IPS DF 6.9 (cell line): Measurements from ENCODE around the gene C10orf53.

Experiments
- DNase-seq: peaks from one replicate; pipeline ENCODE4 v3.0.0-alpha.2; 2013; ENCODE audit warnings: low read depth, low spot score
- H3K27ac ChIP-seq: one replicate; pipeline ENCODE4 v1.5.1; 2013; ENCODE audit warnings: low read length, control low read depth
- H3K27me3 ChIP-seq: 2 replicates; pipeline ENCODE4 v1.6.1; 2013; ENCODE audit warnings: mild to moderate bottlenecking, low read length; ENCODE audit not compliant: control insufficient read depth, insufficient read depth
- H3K36me3 ChIP-seq: 2 replicates; pipeline ENCODE4 v1.6.1; 2013; ENCODE audit warnings: low read length; ENCODE audit not compliant: control insufficient read depth, insufficient read depth
- H3K4me1 ChIP-seq: 2 replicates; pipeline ENCODE4 v1.6.1; 2013; ENCODE audit warnings: low read length; ENCODE audit not compliant: control insufficient read depth, insufficient read depth
- H3K4me3 ChIP-seq: 2 replicates; pipeline ENCODE4 v1.5.1; 2013; ENCODE audit warnings: mild to moderate bottlenecking, low read length
- H3K9me3 ChIP-seq: 2 replicates; pipeline ENCODE4 v1.6.1; 2013; ENCODE audit warnings: low read length, inconsistent platforms; ENCODE audit not compliant: control insufficient read depth, insufficient read depth
- WGBS: extraction: QIAGEN DNeasy Blood & Tissue Kit; methylation state at CpG from one replicate; pipeline ENCODE4 v1.1.7; 2013; ENCODE audit warnings: mixed read lengths, missing lambda C conversion rate; ENCODE audit not compliant: insufficient read length, insufficient coverage; 5-methylcytosine and 5-hydroxymethylcytosine counted together

C10orf53 gene

GRCh38 chr10:49645871-49646870 is 33.3 kb upstream of the C10orf53 start:
- no peak for DNase-seq
- no peak overlapping the region for H3K27ac ChIP-seq
- no peaks in the 10 kb centered on the region for H3K36me3 ChIP-seq
- 0 out of 2 replicates have a peak, but pooled peaks cover 3% of the 10 kb centered on the region for H3K4me1 ChIP-seq
- H3K9me3 ChIP-seq = no peaks in the 10 kb centered on the region
- WGBS = no CpG with 5 or more reads among the region's 22 CpGs
- no peak overlapping the region for H3K4me3 ChIP-seq
- H3K27me3 ChIP-seq = no peaks in the 10 kb centered on the region

DNA sequence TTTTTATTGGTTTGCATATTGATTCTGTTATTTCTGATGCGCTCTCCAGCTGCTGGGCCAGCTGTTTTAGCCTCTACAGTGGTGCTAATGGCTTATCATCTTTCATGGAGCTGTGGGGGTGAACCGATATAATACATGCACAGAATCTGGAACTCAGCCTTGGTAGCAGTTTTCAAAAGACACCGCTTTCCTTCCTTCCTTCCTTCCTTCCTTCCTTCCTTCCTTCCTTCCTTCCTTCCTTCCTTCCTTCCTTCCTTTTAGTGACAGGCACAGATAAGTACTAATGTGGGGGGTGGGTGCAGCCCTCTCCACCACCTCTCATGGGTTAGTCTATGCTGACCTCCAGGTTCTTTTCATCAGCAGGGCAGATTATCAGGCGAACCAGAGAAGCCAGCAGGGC is 31.9 kb upstream of the C10orf53 start:
- Histone ChIP-seq H3K4me1 (0 out of 2 replicates have a peak, but pooled peaks cover 3% of the 10 kb centered on the region), H3K27me3 (no peaks in the 10 kb centered on the region)

DNA sequence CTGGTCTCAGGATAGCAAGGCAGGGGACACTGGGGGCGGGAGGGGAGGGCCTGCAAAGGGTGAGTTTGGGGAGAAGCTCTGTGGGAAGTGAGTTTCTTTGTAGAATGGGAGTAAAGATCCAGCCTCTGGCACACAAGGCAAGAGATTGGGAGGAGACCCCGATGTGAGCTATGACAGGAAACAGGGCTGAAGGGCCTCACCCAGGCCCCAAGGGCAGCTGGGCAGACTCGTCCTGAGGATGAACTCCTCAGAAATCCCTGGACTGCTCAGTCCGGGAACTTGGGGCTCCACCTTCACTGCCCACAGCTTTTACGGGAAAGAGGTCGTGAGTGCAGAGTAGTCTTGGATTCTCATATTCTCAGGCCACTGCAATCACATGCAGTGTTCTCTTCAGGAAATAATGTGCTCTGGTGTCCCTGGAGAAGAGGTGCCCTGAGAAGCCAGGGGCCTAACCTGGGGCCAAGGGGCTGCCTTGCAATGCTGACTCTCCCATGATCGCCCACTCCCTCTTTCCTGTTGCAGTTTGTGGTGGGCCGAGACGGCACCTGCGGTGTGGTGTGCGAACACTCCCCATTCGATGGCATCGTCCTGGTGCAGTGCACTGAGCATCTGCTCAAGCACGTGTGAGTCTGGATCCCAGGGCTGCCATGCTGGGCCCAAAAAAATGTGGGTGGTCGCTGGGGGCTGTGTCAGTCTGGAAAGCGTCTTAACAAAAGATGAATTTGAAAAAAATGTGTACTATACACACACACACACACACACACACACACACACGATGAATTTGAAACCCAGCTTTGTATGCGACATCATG is 31.3 kb upstream of the C10orf53 start:
- WGBS = no CpG with 5 or more reads among the region's 18 CpGs
- no peaks in the 10 kb centered on the region for H3K9me3 ChIP-seq
- no peak overlapping the region for H3K4me3 ChIP-seq
- no peak for DNase-seq
- 0 out of 2 replicates have a peak, but pooled peaks cover 3% of the 10 kb centered on the region for H3K4me1 ChIP-seq
- no peak overlapping the region for H3K27ac ChIP-seq
- no peaks in the 10 kb centered on the region for H3K27me3 ChIP-seq
- no peaks in the 10 kb centered on the region for H3K36me3 ChIP-seq

More for the DNA sequence above, 31.9 kb upstream of the C10orf53 start:
- Histone ChIP-seq H3K4me3 (no peak overlapping the region), H3K9me3 (no peaks in the 10 kb centered on the region), H3K27ac (no peak overlapping the region), H3K36me3 (no peaks in the 10 kb centered on the region)
- no peak for DNase-seq
- no CpG with 5 or more reads among the region's 4 CpGs for WGBS

DNA sequence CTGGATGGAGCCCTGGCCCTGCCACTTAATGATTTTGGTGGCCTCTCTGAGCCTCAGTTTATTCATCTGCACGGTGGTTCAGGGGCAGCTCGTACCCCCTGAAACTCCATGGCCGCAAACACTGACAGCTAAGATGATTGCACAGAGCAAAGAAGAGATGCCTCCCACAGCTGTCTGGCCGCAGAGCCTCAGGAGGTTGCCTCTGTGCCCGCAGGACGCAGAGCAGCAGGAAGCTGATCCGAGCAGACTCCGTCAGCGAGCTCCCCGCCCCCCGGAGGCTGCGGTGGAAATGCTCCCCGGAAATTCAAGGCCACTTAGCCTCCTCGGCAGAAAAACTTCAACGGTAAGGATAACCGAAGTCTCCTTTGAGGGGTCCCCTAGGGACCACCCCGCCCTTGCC is 30.2 kb upstream of the C10orf53 start:
- Histone ChIP-seq H3K4me3 (no peak overlapping the region), H3K27me3 (no peaks in the 10 kb centered on the region), H3K9me3 (no peaks in the 10 kb centered on the region), H3K36me3 (no peaks in the 10 kb centered on the region), H3K4me1 (0 out of 2 replicates have a peak, but pooled peaks cover 3% of the 10 kb centered on the region), H3K27ac (no peak overlapping the region)
- DNase-seq = no peak
- no CpG with 5 or more reads among the region's 17 CpGs for WGBS

GRCh38 chr10:49649936-49650723 is 29.3 kb upstream of the C10orf53 start:
- Histone ChIP-seq H3K27ac (no peak overlapping the region), H3K27me3 (no peaks in the 10 kb centered on the region), H3K4me3 (no peak overlapping the region), H3K9me3 (no peaks in the 10 kb centered on the region), H3K4me1 (0 out of 2 replicates have a peak, but pooled peaks cover 3% of the 10 kb centered on the region), H3K36me3 (no peaks in the 10 kb centered on the region)
- DNase-seq = no peak
- no CpG with 5 or more reads among the region's 8 CpGs for WGBS

DNA sequence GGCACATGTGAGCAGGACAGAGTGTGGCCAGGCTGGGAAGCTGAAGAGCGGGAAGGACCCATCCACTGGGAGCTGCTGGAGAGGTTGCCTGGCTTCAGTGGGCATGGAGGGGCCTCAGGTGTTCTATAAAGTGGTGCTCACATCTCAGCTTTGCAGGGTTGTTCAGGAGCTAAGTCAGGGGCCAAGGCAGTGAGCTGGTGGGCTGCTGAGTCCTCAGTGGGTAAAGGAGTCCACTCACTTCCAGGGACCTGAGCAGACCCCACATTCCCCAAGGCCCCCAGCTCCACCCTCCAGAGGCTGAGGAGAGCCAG is 28.8 kb upstream of the C10orf53 start:
- no peaks in the 10 kb centered on the region for H3K27me3 ChIP-seq
- H3K27ac ChIP-seq = no peak overlapping the region
- WGBS = no CpG with 5 or more reads among the region's 1 CpG
- no peak overlapping the region for H3K4me3 ChIP-seq
- DNase-seq = no peak
- H3K36me3 ChIP-seq = no peaks in the 10 kb centered on the region
- H3K9me3 ChIP-seq = no peaks in the 10 kb centered on the region
- H3K4me1 ChIP-seq = 0 out of 2 replicates have a peak, but pooled peaks cover 3% of the 10 kb centered on the region

GRCh38 chr10:49651039-49651835 is 28.2 kb upstream of the C10orf53 start:
- H3K27ac ChIP-seq = no peak overlapping the region
- H3K36me3 ChIP-seq = no peaks in the 10 kb centered on the region
- H3K27me3 ChIP-seq = no peaks in the 10 kb centered on the region
- no CpG with 5 or more reads among the region's 15 CpGs for WGBS
- H3K9me3 ChIP-seq = no peaks in the 10 kb centered on the region
- H3K4me3 ChIP-seq = no peak overlapping the region
- DNase-seq = no peak
- H3K4me1 ChIP-seq = 0 out of 2 replicates have a peak, but pooled peaks cover 3% of the 10 kb centered on the region

GRCh38 chr10:49651917-49652316 is 27.5 kb upstream of the C10orf53 start:
- H3K9me3 ChIP-seq = no peaks in the 10 kb centered on the region
- no peaks in the 10 kb centered on the region for H3K27me3 ChIP-seq
- no peak overlapping the region for H3K27ac ChIP-seq
- 0 out of 2 replicates have a peak, but pooled peaks cover 1% of the 10 kb centered on the region for H3K4me1 ChIP-seq
- no peak overlapping the region for H3K4me3 ChIP-seq
- no CpG with 5 or more reads among the region's 2 CpGs for WGBS
- DNase-seq = no peak
- H3K36me3 ChIP-seq = no peaks in the 10 kb centered on the region

DNA sequence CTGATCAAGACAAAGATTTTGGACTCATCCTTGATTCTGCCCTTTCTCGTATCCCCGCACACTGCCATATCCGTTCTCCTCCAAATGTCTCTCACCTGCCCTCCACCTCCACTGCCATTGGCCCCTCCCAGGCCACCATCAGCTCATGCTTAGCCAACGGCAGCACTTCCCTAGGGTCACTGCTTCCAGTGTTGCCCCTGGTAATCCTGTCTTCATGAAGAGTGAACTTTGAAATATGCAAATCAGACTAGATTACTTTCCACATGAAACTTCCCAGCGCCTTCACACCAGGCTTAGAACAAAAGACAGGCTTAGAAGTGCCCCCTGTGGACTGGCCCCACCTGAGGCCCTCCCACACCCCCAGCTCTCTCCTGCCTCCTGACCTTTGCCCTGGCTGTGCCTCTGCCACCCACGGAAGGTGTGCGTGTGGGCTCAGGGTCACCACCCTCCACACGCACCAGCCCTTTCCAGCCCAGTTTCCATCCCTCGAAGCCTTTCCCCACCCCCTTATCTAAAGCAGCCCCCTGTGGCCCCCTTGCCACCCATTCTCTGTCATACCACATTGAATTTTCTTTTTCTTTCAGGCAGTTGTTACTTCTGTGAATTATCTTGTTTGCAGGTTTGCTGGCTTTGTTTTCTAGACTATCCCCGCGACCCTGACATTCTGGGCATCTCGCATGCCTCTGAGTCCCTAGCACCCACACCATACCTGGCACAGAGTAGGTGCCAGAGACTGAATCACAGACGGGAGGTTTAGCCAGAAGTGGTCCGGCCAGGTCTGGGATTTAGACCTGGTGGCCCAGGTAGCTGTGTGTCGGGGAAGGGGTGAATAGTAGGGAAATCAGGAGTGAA is 26.8 kb upstream of the C10orf53 start:
- no peaks in the 10 kb centered on the region for H3K27me3 ChIP-seq
- DNase-seq = no peak
- no peak overlapping the region for H3K4me3 ChIP-seq
- H3K36me3 ChIP-seq = no peaks in the 10 kb centered on the region
- whole genome bisulfite sequencing = no CpG with 5 or more reads among the region's 15 CpGs
- H3K9me3 ChIP-seq = no peaks in the 10 kb centered on the region
- no peak overlapping the region for H3K27ac ChIP-seq
- 0 out of 2 replicates have a peak, but pooled peaks cover 1% of the 10 kb centered on the region for H3K4me1 ChIP-seq
